Adipose tissue (tissue), 3 donors: ENCODE results near the gene FOXK2. TPM values are rescaled to one million over a fixed set of nuclear protein-coding genes. Genes with fewer than 3 reads are reported as not detected.

Experiments used
- H3K27ac ChIP-seq: one replicate; pipeline ENCODE4 v1.5.1; 2013; ENCODE audit warnings: low read depth, low read length
- WGBS, 3 donors: extraction: QIAGEN DNeasy Blood & Tissue Kit; methylation state at CpG; one replicate each; pipeline ENCODE4 v1.1.7; 2013; 5-methylcytosine and 5-hydroxymethylcytosine counted together
- polyA plus RNA-seq, 3 donors: library from polyadenylated mRNA; stranded (reverse); fragments of 200-250 nt; gene quantifications; one replicate each; pipeline ENCODE4 v1.2.3, GENCODE V29; 2013
- donor health status: healthy with polysubstance abuse.
- donor health status: Bipolar disorder and iron deficiency.
- donor health status: healthy.

Gene FOXK2
- polyA plus RNA-seq, 3 donors, result 11.3 to 22.0 (median 16.0) TPM

DNA sequence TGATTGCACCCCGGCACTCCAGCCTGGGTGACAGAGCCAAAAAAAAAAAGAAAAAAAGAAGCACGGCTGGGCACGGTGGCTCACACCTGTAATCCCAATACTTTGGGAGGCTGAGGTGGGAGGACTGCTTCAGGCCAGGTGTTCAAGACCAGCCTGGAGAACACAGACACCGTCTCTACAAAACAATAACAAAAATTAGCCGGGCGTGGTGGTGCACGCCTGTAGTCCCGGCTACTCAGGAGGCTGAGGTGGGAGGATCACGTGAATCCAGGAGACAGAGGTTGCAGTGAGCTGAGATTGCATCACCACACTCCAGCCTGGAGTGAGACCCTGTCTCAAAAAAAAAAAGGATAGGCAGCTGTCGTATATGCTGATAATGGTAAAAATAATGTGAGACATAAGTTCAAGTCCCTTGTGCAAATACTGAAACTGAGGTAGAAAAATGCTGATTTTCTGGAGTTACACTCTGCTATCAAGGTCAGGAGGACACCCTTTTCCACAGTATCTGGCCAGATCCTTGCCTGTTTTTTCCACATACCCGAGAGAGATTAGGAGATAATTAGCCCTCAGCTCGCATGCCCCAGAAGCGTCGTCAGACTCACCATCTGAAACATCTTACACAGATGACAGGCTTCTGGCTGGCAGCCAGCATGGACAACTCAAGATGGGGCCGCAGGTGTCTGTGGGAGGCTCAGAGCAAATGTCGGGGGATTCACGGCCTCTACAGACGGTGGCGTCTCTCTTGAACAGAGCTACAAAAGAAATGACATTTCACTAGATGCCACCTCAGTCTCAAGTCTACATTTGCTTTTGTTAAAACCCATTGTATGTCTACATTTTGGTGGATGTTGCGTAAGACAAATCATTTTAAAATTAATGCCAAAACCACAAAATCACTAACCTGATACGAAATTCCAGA is 91.9 kb downstream of the FOXK2 start:
- no peak overlapping the region for H3K27ac ChIP-seq
- 73 to 80% (median 78%) methylated on average over 21 of the region's 21 CpGs for WGBS, 3 donors

- no peak overlapping the region for H3K27ac ChIP-seq
- 88 to 93% (median 91%) methylated on average over 37 of the region's 37 CpGs for WGBS, 3 donors
Measured at GRCh38 chr17:82613283-82614094, 94.0 kb downstream of the FOXK2 start.

DNA sequence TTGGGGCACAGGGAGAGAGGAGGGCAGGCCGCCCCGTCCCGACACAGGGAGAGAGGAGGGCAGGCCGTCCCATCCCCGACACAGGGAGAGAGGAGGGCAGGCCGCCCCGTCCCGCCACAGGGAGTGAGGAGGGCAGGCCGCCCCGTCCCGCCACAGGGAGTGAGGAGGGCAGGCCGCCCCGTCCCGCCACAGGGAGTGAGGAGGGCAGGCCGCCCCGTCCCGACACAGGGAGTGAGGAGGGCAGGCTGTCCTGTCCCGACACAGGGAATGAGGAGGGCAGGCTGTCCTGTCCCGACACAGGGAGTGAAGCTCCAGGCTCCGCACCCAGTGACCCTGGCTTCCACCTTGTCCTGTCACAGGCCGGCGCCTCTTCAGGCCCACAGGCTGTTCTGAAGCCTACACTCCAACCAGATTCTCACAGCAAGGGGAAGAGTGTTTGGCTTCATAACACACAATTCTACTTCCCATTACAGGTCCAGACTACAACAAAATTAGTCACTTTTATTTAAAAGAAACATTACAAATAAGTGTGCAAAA is 94.6 kb downstream of the FOXK2 start:
- H3K27ac ChIP-seq, result no peak overlapping the region
- 81 to 94% (median 90%) methylated on average over 9 to 21 of the region's 22 CpGs for WGBS, 3 donors

DNA sequence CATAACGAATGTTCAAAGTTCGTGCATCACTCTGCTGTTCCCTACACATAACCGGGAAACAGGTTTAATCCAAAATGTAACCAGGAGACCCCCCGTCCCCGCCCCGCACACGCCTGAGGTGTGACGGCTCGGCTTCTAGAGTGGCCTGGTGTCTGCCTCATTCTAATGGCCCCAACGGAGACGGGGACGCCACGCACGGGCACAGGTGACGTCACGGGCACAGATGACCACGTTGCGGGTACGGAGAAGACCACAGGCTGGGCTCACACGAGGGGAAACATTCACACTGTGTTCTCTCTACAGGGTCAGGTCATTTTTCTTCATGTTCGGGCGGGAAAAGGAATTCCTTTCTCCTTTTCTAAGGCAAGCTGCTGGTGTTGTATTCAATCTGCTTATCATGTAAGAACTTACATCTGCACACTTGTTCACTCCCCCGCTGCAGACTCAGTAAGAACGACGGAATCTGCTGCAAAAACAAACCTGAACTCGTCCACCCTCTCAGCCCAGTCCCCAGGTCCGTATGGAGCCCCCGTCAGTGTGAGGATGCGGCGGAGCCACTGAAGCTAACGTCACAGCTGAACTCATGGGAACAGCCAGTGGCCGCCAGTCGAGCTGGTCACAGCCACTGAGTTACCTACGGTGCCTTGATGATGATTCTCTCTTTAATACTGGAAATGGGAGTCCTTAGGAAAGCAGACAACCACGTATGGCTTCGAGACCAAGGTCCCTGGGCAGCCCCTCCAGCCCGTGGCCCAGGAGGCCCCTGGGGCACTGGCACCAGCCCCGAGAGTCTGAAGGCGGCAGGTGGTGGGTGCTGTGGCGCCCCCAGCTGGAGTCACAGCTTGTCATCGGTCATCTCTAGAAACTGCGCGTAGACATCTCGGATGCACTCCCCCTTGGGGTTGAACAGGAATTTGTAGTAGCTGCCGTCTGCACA is 95.8 kb downstream of the FOXK2 start:
- 90 to 93% (median 91%) methylated on average over 45 of the region's 45 CpGs for WGBS, 3 donors
- H3K27ac ChIP-seq, result no peak overlapping the region

- no peak overlapping the region for H3K27ac ChIP-seq
- WGBS, 3 donors, result 85 to 87% (median 85%) methylated on average over 22 of the region's 22 CpGs
Measured at GRCh38 chr17:82616021-82616711, 96.6 kb downstream of the FOXK2 start.

GRCh38 chr17:82619211-82619610 is 99.7 kb downstream of the FOXK2 start:
- H3K27ac ChIP-seq, result no peak overlapping the region
- 88 to 91% (median 90%) methylated on average over 7 of the region's 7 CpGs for WGBS, 3 donors

DNA sequence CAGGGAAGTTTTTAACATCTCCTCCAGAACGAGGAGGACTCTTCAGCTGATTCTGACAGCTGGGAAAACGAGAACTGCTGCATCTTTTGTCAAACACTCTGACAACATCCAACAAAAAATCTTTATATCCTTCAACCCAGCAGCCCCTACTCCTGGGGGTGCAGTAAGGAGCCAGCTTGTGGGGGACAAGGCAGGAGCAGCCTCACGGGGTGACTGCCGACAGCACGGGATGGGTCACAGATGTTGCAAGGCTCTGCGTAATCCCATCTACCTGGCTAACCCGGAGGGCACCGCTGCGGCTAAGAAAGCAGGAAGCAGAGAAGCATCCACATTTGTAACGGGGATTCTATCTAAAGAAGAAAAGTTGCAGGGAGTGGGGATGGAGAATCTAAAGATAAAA is 100.1 kb downstream of the FOXK2 start:
- H3K27ac ChIP-seq, result no peak overlapping the region
- 75 to 89% (median 81%) methylated on average over 10 of the region's 10 CpGs for WGBS, 3 donors

DNA sequence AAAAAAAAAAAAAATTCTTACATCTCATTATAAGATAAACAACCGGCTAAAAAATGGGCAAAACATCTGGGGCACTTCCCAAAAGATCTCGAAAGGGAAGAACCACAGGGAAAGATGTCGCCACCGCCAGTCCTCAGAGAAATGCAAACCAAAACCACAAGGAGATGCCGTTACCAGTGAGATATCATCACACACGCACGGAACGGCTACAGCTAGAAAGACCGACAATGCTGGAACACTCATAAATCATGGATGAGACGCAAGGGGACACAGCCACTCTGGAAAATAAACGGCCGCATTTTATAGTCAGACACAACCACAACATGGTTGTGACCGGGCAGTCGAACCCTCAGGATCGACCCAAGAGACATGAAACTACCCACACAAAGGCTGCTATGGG is 104.2 kb downstream of the FOXK2 start:
- WGBS, 3 donors, result 58 to 85% (median 67%) methylated on average over 15 of the region's 15 CpGs
- no peak overlapping the region for H3K27ac ChIP-seq

DNA sequence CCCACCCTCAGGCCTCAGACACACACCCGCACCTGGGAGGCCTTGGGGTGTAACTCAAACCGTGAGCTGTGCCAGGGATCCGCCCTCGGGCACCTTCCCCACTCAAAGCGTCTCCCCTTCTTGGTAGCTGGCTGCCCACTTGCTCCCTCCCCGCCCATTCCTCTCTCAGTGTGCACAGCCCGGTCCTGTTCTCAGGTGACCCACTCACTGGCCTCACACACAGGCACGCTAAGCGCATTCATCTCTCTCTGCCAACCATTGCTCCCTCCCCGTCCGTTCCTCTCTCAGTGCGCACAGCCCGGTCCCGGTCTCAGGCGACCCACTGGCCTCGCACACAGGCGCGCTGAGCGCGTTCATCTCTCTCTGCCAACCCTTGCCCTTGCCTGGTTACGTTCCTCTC is 107.9 kb downstream of the FOXK2 start:
- 87 to 90% (median 89%) methylated on average over 21 of the region's 21 CpGs for WGBS, 3 donors
- no peak overlapping the region for H3K27ac ChIP-seq

GRCh38 chr17:82629748-82630147 is 110.2 kb downstream of the FOXK2 start:
- no peak overlapping the region for H3K27ac ChIP-seq
- 74 to 80% (median 76%) methylated on average over 8 of the region's 8 CpGs for WGBS, 3 donors

DNA sequence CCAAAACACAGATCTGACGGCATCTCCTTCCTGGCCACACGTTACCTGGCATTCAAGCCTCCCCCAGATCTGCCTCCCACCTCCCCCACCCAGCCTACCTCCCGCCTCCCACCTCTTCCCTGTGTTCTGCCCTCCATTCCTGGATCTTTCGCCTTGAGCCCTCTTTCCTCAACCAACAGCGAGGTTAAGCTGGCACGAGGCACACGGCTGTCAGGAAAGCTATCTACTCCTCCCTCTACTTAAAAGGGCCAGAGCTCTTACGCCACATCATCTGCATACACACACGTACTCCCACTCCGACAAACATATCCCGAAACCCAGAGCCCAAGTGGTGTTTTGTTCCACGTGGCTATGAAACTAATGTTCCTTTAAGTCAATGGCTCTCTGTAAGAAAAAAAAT is 110.7 kb downstream of the FOXK2 start:
- H3K27ac ChIP-seq, result no peak overlapping the region
- WGBS, 3 donors, result 82 to 86% (median 84%) methylated on average over 12 of the region's 12 CpGs

GRCh38 chr17:82631544-82631943 is 112.0 kb downstream of the FOXK2 start:
- H3K27ac ChIP-seq, result no peak overlapping the region
- 63 to 86% (median 85%) methylated on average over 6 of the region's 6 CpGs for WGBS, 3 donors

DNA sequence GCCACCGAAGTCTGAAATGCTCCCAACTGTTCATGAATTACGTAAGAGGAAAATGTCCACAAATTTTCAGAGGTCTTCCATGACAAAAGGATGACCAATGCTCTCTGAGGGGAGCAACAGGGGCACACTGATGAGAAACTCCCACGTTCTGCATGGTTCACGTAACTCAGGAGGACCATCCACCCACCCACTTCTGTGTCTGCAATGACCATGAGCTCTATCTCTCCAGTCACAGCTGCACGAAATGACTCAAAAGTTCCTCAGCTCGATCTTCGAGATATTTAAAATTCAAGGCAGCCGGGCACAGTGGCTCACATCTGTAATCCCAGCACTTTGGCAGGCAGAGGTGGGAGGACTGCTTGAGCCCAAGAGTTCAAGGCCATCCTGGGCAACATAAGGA is 112.9 kb downstream of the FOXK2 start:
- 64 to 91% (median 84%) methylated on average over 8 of the region's 8 CpGs for WGBS, 3 donors
- H3K27ac ChIP-seq, result no peak overlapping the region

GRCh38 chr17:82633343-82633742 is 113.8 kb downstream of the FOXK2 start:
- no peak overlapping the region for H3K27ac ChIP-seq

DNA sequence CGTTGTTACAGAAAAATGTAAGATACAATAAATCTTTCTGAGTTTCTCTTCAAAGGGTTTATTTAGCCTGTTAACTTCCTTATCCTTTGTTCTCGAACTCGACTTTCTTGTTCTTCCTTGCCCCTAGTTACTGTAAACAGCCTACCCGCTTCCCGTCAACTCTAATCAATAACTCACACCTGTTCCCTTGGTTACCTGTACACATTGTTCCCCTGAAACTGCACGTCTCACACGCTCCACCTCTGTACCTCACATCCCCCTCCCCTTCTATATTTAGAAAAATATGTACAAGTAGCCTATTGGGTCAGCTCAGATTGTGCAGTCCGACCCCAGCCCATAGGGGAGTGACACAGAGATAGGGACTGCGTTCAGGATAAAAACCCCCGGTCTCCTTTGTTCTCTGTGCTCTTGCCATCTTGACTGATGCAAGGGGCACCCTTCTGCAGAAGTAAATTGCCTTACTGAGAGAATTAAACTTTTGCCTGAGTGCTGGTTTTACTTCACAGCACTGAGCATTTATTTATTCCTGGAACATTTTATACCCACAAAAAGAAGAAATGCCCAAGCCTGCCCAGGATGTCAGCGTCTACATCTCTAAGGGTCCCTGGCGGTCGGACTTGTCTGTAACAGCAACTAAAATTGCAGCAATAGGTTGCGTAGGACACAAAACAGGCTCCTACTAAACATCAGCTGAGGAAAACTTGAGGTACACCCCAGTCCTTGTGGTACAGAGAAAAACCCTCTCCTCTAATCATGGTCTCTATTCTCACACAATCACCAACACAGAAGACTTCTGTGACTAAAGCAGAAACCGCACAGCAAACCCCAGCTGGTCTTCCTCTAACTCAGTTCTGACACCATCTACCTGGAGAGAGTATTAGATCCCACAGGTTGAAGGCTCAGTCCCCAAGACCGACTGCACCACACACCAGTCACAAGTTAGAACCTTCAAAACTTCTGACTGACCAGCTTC is 117.4 kb downstream of the FOXK2 start:
- H3K27ac ChIP-seq, result no peak overlapping the region

GRCh38 chr17:82638183-82638773 is 118.7 kb downstream of the FOXK2 start:
- no peak overlapping the region for H3K27ac ChIP-seq

More for the DNA sequence above, 117.4 kb downstream of the FOXK2 start:
- WGBS, 3 donors, result 50 to 88% (median 86%) methylated on average over 16 of the region's 16 CpGs

More at GRCh38 chr17:82638183-82638773, 118.7 kb downstream of the FOXK2 start:
- WGBS, 3 donors, result 75 to 86% (median 78%) methylated on average over 4 of the region's 5 CpGs
